CD1c-positive myeloid dendritic cell (primary cell): ENCODE results near the gene PRR35.

Experiments
- DNase-seq: peaks from one replicate; pipeline ENCODE4 v3.0.0-alpha.2; 2016; ENCODE audit errors: extremely low spot score

PRR35 gene

GRCh38 chr16:560204-560700, at the start of gene PRR35:
PRR35 (plus strand) TSS chr16:560394; CDS start chr16:563295, 2,901 bp downstream.
- DNase-seq: no peak

- DNase-seq: no peak
Observed at GRCh38 chr16:512802-513201, 47.4 kb upstream of the PRR35 start.

GRCh38 chr16:513950-514349, 46.2 kb upstream of the PRR35 start:
- DNase-seq: no peak

- DNase-seq: no peak
Observed at GRCh38 chr16:515175-515938, 44.8 kb upstream of the PRR35 start.

- no peak for DNase-seq
Observed at GRCh38 chr16:515939-516226, 44.3 kb upstream of the PRR35 start.

GRCh38 chr16:516301-516700, 43.9 kb upstream of the PRR35 start:
- DNase-seq: no peak

GRCh38 chr16:518858-519257, 41.3 kb upstream of the PRR35 start:
- DNase-seq: no peak

- DNase-seq: no peak
Observed at GRCh38 chr16:519425-519824, 40.8 kb upstream of the PRR35 start.

- DNase-seq: no peak
Observed at GRCh38 chr16:519841-520687, 40.1 kb upstream of the PRR35 start.

GRCh38 chr16:520847-521246, 39.3 kb upstream of the PRR35 start:
- DNase-seq: no peak

GRCh38 chr16:521381-522210, 38.6 kb upstream of the PRR35 start:
- DNase-seq: no peak

GRCh38 chr16:522320-523096, 37.7 kb upstream of the PRR35 start:
- DNase-seq: no peak

GRCh38 chr16:523097-523741, 37.0 kb upstream of the PRR35 start:
- no peak for DNase-seq

- DNase-seq: no peak
Observed at GRCh38 chr16:524274-525040, 35.7 kb upstream of the PRR35 start.

- no peak for DNase-seq
Observed at GRCh38 chr16:525123-525519, 35.1 kb upstream of the PRR35 start.

GRCh38 chr16:525520-526180, 34.5 kb upstream of the PRR35 start:
- DNase-seq: peak; percentile 34

- no peak for DNase-seq
Observed at GRCh38 chr16:526181-527014, 33.8 kb upstream of the PRR35 start.

GRCh38 chr16:527015-527903, 32.9 kb upstream of the PRR35 start, which contains the start of gene CAPN15:
CAPN15 (plus strand) TSS chr16:527712; CDS start chr16:546839, 19,127 bp downstream.
- peak; percentile 91 for DNase-seq
